CD14-positive monocyte (primary cell): Measurements from ENCODE around the gene PRDM13. TPM values are rescaled to one million over a fixed set of nuclear protein-coding genes. Genes with fewer than 3 reads are reported as not detected.
"Not testable (repeated sequence)": the region's sequence is repeated elsewhere in the genome, so short reads cannot be mapped to it uniquely, and the experiment has no call there.

Experiments
- DNase-seq, 3 donors: peaks; one replicate each; pipeline ENCODE4 v3.0.0-alpha.2; 2011 to 2022
- H2AFZ ChIP-seq: 2 replicates; pipeline ENCODE4 v1.6.0; 2012; ENCODE audit warnings: mild to moderate bottlenecking, low read depth, low read length, inconsistent platforms; ENCODE audit not compliant: insufficient read depth, poor library complexity, severe bottlenecking
- H3K27ac ChIP-seq, 2 donors: 1 replicate in 1 of 2; 2 replicates in 1 of 2; pipeline ENCODE4 v1.5.1; 2012 to 2013; ENCODE audit warnings: low read length in 2 of 2, control low read depth in 1 of 2, inconsistent platforms in 1 of 2, low read depth in 1 of 2, mild to moderate bottlenecking in 1 of 2
- H3K27me3 ChIP-seq, 2 donors: one replicate each; pipeline versions ENCODE4 v1.6.0 to v1.6.1; 2011 to 2013; ENCODE audit warnings: low read length in 2 of 2; ENCODE audit not compliant: control insufficient read depth in 2 of 2, insufficient read depth in 2 of 2
- H3K36me3 ChIP-seq, 2 donors: replicated peaks in 1 of 2; 1 replicate in 1 of 2; 2 replicates in 1 of 2; pipeline versions ENCODE4 v1.5.1 to v1.6.1; 2012 to 2013; ENCODE audit warnings: low read length in 2 of 2, control low read depth in 1 of 2, inconsistent platforms in 1 of 2, mild to moderate bottlenecking in 1 of 2; ENCODE audit not compliant: insufficient read depth in 2 of 2, control insufficient read depth in 1 of 2
- H3K4me1 ChIP-seq, 2 donors: 1 replicate in 1 of 2; 2 replicates in 1 of 2; pipeline versions ENCODE4 v1.5.1 to v1.6.1; 2012 to 2013; ENCODE audit warnings: low read length in 2 of 2, control low read depth in 1 of 2, inconsistent platforms in 1 of 2, mild to moderate bottlenecking in 1 of 2, moderate library complexity in 1 of 2; ENCODE audit not compliant: insufficient read depth in 2 of 2, control insufficient read depth in 1 of 2
- H3K4me2 ChIP-seq: replicated peaks from 2 replicates; pipeline ENCODE3; 2012; ENCODE audit warnings: low read length, moderate library complexity, mild to moderate bottlenecking; ENCODE audit not compliant: poor library complexity, severe bottlenecking; ENCODE audit errors: extremely low read depth
- H3K4me3 ChIP-seq, 3 experiments: fragments of 200-600 bp in 1 of 3; sonication (generic) in 1 of 3; replicated peaks in 1 of 3; 1 replicate in 2 of 3; 2 replicates in 1 of 3; pipeline ENCODE4 v1.5.1; 2011 to 2013; ENCODE audit warnings: low read length in 3 of 3, mild to moderate bottlenecking in 3 of 3, control low read depth in 2 of 3, low read depth in 2 of 3, inconsistent platforms in 1 of 3, moderate library complexity in 1 of 3
- H3K79me2 ChIP-seq: 2 replicates; pipeline ENCODE4 v1.6.0; 2012; ENCODE audit warnings: mild to moderate bottlenecking, control low read depth, inconsistent platforms, low read length, moderate library complexity; ENCODE audit not compliant: insufficient read depth
- H3K9ac ChIP-seq: 2 replicates; pipeline ENCODE4 v1.6.0; 2017; ENCODE audit warnings: low read length, mild to moderate bottlenecking; ENCODE audit not compliant: insufficient read depth, poor library complexity, severe bottlenecking
- H3K9me3 ChIP-seq, 2 donors: replicated peaks in 1 of 2; 1 replicate in 1 of 2; 2 replicates in 1 of 2; pipeline versions ENCODE4 v1.5.1 to v1.6.1; 2012 to 2013; ENCODE audit warnings: low read length in 2 of 2, control low read depth in 1 of 2; ENCODE audit not compliant: control insufficient read depth in 1 of 2, insufficient read depth in 1 of 2
- H4K20me1 ChIP-seq: 2 replicates; pipeline ENCODE4 v1.6.0; 2012; ENCODE audit warnings: mild to moderate bottlenecking, low read length, control low read depth, moderate library complexity; ENCODE audit not compliant: insufficient read depth
- H3K27ac Mint-ChIP-seq, 7 donors: one replicate each; pipeline ENCODE4 v1.8.0; 2020; ENCODE audit warnings: mild to moderate bottlenecking in 7 of 7, mixed read lengths in 7 of 7, moderate library complexity in 6 of 7, inconsistent platforms in 2 of 7
- H3K27me3 Mint-ChIP-seq, 3 donors: one replicate each; pipeline ENCODE4 v1.8.0; 2021 to 2022; ENCODE audit warnings: low read depth in 3 of 3, mild to moderate bottlenecking in 3 of 3, mixed read lengths in 3 of 3, moderate library complexity in 3 of 3, inconsistent platforms in 1 of 3
- H3K36me3 Mint-ChIP-seq, 2 donors: one replicate each; pipeline ENCODE4 v1.8.0; 2020; ENCODE audit warnings: mixed read lengths in 2 of 2, inconsistent platforms in 1 of 2, mild to moderate bottlenecking in 1 of 2
- H3K4me1 Mint-ChIP-seq: one replicate; pipeline ENCODE4 v1.8.0; 2020; ENCODE audit warnings: mild to moderate bottlenecking, mixed read lengths
- H3K4me3 Mint-ChIP-seq, 2 donors: one replicate each; pipeline ENCODE4 v1.8.0; 2020; ENCODE audit warnings: mild to moderate bottlenecking in 2 of 2, mixed read lengths in 2 of 2, moderate library complexity in 1 of 2
- H3K9me3 Mint-ChIP-seq, 7 donors: one replicate each; pipeline ENCODE4 v1.8.0; 2020 to 2022; ENCODE audit warnings: mixed read lengths in 7 of 7, mild to moderate bottlenecking in 6 of 7, moderate library complexity in 6 of 7, inconsistent platforms in 2 of 7
- WGBS: methylation state at CpG from one replicate; pipeline ENCODE4 v1.1.5; 2013; ENCODE audit warnings: missing lambda C conversion rate; ENCODE audit not compliant: insufficient coverage; 5-methylcytosine and 5-hydroxymethylcytosine counted together
- intact Hi-C, 2 donors: fragments of 100-400 bp; cut with micrococcal nuclease; formaldehyde crosslinking; loops; one replicate each; pipeline versions ENCODE4 v1.15.0 to v1.15.1; 2023
- polyA plus RNA-seq, 3 donors: library from polyadenylated mRNA; depleted of rRNA in 1 of 3; unstranded in 2 of 3; stranded (reverse) in 1 of 3; fragments of 300-500 nt in 2 of 3; fragments of >200 nt in 1 of 3; fragmentation: Illumina TruSeq in 2 of 3; gene quantifications; 1 replicate in 2 of 3; 2 replicates in 1 of 3; pipeline ENCODE4 v1.2.3, GENCODE V29; 2012 to 2021
- TF ChIP-seq, protein P1 (sequence below): fragments of 200-600 bp; IDR thresholded peaks from one replicate; pipeline ENCODE4 v1.8.0; 2022; ENCODE audit warnings: antibody characterized with exemption, mild to moderate bottlenecking

Gene PRDM13
- polyA plus RNA-seq, 3 donors, result not detected

DNA sequence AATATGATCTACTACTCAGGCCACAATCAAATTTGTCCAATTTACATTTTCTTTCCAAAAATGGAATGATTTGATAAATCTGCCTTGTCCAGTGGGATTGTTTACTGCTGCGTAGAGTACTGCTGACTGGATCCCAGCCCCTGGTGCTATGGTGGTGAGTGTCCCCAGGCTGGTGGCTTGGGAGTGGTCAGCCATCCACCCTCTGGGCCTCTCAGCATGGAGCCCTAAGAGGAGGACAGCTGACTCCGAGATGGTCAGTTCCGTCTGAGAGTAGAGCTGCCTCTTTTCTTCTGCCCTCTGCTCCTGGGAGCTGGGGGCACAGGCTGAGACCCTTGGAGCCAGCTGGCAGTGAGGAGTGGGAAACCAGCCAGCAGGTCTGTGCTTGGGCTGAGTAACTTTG lies 22.7 kb downstream of the PRDM13 start:
- Histone ChIP-seq H3K4me3 (no peak overlapping the region), H4K20me1 (no peaks in the 10 kb centered on the region), H3K79me2 (no peaks in the 10 kb centered on the region), H3K9me3 (no peaks in the 10 kb centered on the region), H3K27ac (no peak overlapping the region), H3K4me1 (no peaks in the 10 kb centered on the region), H3K27me3 (peaks cover 16 to 26% of the 10 kb centered on the region in 2 donors), H2AFZ (no peak overlapping the region), H3K9ac (no peak overlapping the region), H3K36me3 (no peaks in the 10 kb centered on the region), H3K4me2 (no peak overlapping the region)
- no peak for DNase-seq
- Mint-ChIP-seq H3K9me3 (peaks cover 0 to 4% (median 0%) of the 10 kb centered on the region in 7 donors), H3K36me3 (no peaks in the 10 kb centered on the region), H3K27ac (no peak overlapping the region), H3K4me1 (no peaks in the 10 kb centered on the region), H3K27me3 (peaks cover 16 to 43% (median 22%) of the 10 kb centered on the region in 3 donors), H3K4me3 (no peak overlapping the region)
- WGBS, result 86% methylated on average over 3 of the region's 3 CpGs
- intact Hi-C loops, result no loop called here
- TF ChIP-seq, protein P1, sequence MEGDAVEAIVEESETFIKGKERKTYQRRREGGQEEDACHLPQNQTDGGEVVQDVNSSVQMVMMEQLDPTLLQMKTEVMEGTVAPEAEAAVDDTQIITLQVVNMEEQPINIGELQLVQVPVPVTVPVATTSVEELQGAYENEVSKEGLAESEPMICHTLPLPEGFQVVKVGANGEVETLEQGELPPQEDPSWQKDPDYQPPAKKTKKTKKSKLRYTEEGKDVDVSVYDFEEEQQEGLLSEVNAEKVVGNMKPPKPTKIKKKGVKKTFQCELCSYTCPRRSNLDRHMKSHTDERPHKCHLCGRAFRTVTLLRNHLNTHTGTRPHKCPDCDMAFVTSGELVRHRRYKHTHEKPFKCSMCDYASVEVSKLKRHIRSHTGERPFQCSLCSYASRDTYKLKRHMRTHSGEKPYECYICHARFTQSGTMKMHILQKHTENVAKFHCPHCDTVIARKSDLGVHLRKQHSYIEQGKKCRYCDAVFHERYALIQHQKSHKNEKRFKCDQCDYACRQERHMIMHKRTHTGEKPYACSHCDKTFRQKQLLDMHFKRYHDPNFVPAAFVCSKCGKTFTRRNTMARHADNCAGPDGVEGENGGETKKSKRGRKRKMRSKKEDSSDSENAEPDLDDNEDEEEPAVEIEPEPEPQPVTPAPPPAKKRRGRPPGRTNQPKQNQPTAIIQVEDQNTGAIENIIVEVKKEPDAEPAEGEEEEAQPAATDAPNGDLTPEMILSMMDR, result no peak

DNA sequence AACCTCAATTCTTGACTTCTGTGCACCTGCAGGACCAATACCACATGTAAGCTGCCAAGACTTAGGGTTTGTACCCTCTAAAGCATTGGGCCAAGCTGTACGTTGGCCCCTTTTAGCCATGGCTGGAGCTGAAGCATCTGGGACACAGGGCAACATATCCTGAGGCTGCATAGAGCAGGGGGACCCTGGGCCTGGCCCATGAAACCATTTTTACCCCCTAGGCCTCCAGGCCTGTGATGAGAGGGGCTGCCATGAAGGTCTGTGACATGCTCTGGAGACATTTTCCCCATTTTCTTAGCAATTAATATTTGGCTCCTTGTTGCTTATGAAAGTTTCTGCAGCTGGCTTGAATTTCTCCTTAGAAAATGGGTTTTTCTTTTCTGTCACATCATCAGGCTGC lies 31.0 kb downstream of the PRDM13 start:
- Histone ChIP-seq H3K9ac (no peak overlapping the region), H3K79me2 (no peaks in the 10 kb centered on the region), H3K36me3 (no peaks in the 10 kb centered on the region), H2AFZ (no peak overlapping the region), H3K27me3 (peaks cover 9 to 16% of the 10 kb centered on the region in 2 donors), H3K4me1 (no peaks in the 10 kb centered on the region), H3K27ac (no peak overlapping the region), H3K4me2 (no peak overlapping the region), H3K9me3 (peaks cover 13 to 19% of the 10 kb centered on the region in 2 donors), H4K20me1 (no peaks in the 10 kb centered on the region), H3K4me3 (no peak overlapping the region)
- intact Hi-C loops, result no loop called here
- Mint-ChIP-seq H3K36me3 (no peaks in the 10 kb centered on the region), H3K27ac (no peak overlapping the region), H3K4me1 (no peaks in the 10 kb centered on the region), H3K27me3 (peaks cover 2 to 12% (median 6%) of the 10 kb centered on the region in 3 donors), H3K4me3 (no peak overlapping the region), H3K9me3 (peaks cover 9 to 26% (median 14%) of the 10 kb centered on the region in 7 donors)
- TF ChIP-seq, protein P1, result no peak
- no peak for DNase-seq
- 69% methylated on average over 1 of the region's 1 CpG for WGBS

DNA sequence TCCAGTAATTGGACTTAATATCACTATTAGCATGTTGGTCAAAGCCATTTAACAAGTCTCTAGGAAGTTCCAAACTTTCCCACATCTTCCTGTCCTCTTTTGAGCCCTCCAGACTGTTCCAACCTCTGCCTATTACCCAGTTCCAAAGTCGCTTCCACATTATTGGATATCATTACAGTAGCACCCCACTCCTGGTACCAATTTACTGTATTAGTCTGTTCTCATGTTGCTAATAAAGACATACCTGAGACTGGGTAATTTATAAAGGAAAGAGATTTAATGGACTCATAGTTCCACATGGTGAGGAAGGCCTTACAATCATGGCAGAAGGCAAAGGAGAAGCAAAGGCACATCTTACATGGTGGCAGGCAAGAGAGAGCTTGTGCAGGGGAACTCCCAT lies 31.7 kb downstream of the PRDM13 start:
- H3K27me3 ChIP-seq, H4K20me1 ChIP-seq, DNase-seq, H3K4me3 ChIP-seq, H3K79me2 ChIP-seq, H3K36me3 ChIP-seq, H3K27ac Mint-ChIP-seq, H3K27me3 Mint-ChIP-seq, H3K27ac ChIP-seq, H3K4me1 ChIP-seq, intact Hi-C loops, H3K4me3 Mint-ChIP-seq, H2AFZ ChIP-seq, H3K4me1 Mint-ChIP-seq, H3K9ac ChIP-seq, H3K36me3 Mint-ChIP-seq, H3K4me2 ChIP-seq: not testable (repeated sequence)
- H3K9me3 ChIP-seq, result peaks cover 13 to 19% of the 10 kb centered on the region in 2 donors
- H3K9me3 Mint-ChIP-seq, result peaks cover 8 to 26% (median 14%) of the 10 kb centered on the region in 7 donors
- WGBS, result no CpG with 5 or more reads among the region's 1 CpG
